Natural killer cell (primary cell): ENCODE results near the gene GIMAP5. TPM values are rescaled to one million over a fixed set of nuclear protein-coding genes. Genes with fewer than 3 reads are reported as not detected.

Experiments used
- ATAC-seq, 3 donors: fragments of 150-1000 bp in 2 of 3; fragments of 200-7000 bp in 1 of 3; cut with Tn5 transposase; 1 replicate in 1 of 3; 2 replicates in 2 of 3; pipeline ENCODE4 v1.10.0; 2021; ENCODE audit warnings: mild to moderate bottlenecking in 2 of 3, moderate library complexity in 2 of 3
- DNase-seq, 2 donors: peaks; one replicate each; pipeline versions ENCODE4 v3.0.0 to v3.0.0-alpha.2; 2013 to 2021; ENCODE audit warnings: mixed read lengths in 1 of 2
- H3K27ac ChIP-seq: one replicate; pipeline ENCODE4 v1.5.1; 2013; ENCODE audit warnings: mild to moderate bottlenecking, low read length
- H3K27me3 ChIP-seq: one replicate; pipeline ENCODE4 v1.6.1; 2013; ENCODE audit warnings: low read length; ENCODE audit not compliant: control insufficient read depth, insufficient read depth
- H3K36me3 ChIP-seq: one replicate; pipeline ENCODE4 v1.6.1; 2013; ENCODE audit warnings: low read length; ENCODE audit not compliant: control insufficient read depth, insufficient read depth
- H3K4me1 ChIP-seq: one replicate; pipeline ENCODE4 v1.6.1; 2013; ENCODE audit warnings: low read length; ENCODE audit not compliant: control insufficient read depth, insufficient read depth
- H3K4me3 ChIP-seq: one replicate; pipeline ENCODE4 v1.5.1; 2013; ENCODE audit warnings: low read length
- H3K9me3 ChIP-seq: one replicate; pipeline ENCODE4 v1.6.1; 2013; ENCODE audit warnings: low read length; ENCODE audit not compliant: control insufficient read depth, insufficient read depth
- H3K27ac Mint-ChIP-seq, 2 donors: one replicate each; pipeline ENCODE4 v1.8.0; 2022; ENCODE audit warnings: mild to moderate bottlenecking in 2 of 2, mixed read lengths in 2 of 2, moderate library complexity in 1 of 2
- H3K27me3 Mint-ChIP-seq, 2 donors: one replicate each; pipeline ENCODE4 v1.8.0; 2022; ENCODE audit warnings: low read depth in 2 of 2, mixed read lengths in 2 of 2
- H3K36me3 Mint-ChIP-seq: one replicate; pipeline ENCODE4 v1.8.0; 2022; ENCODE audit warnings: mixed read lengths
- H3K4me1 Mint-ChIP-seq, 2 donors: one replicate each; pipeline ENCODE4 v1.8.0; 2022; ENCODE audit warnings: mixed read lengths in 2 of 2
- H3K4me3 Mint-ChIP-seq: one replicate; pipeline ENCODE4 v1.8.0; 2022; ENCODE audit warnings: mild to moderate bottlenecking, moderate library complexity, mixed read lengths
- H3K9me3 Mint-ChIP-seq, 2 donors: one replicate each; pipeline ENCODE4 v1.8.0; 2022; ENCODE audit warnings: mixed read lengths in 2 of 2
- WGBS: methylation state at CpG from one replicate; pipeline ENCODE4 v1.1.7; 2013; ENCODE audit warnings: missing lambda C conversion rate; ENCODE audit not compliant: insufficient coverage; 5-methylcytosine and 5-hydroxymethylcytosine counted together
- intact Hi-C: fragments of 100-400 bp; cut with micrococcal nuclease; formaldehyde crosslinking; loops from one replicate; pipeline ENCODE4 v1.14.2; 2022
- total RNA-seq, 4 donors: library from RNA; stranded (reverse); fragments of 120-200 nt in 1 of 4; gene quantifications; one replicate each; pipeline versions ENCODE4 v1.2.3 to v1.2.4, GENCODE V29; 2013 to 2022
- TF ChIP-seq, protein P1 (sequence below): fragments of 200-600 bp; IDR thresholded peaks from one replicate; pipeline ENCODE4 v1.8.0; 2022; ENCODE audit warnings: antibody characterized with exemption

Gene GIMAP5
- total RNA-seq, 3 donors from 2014 or later (not counting 1 experiment from before 2014, with no cell fraction given): 29.2 to 64.1 (median 35.3) TPM

DNA sequence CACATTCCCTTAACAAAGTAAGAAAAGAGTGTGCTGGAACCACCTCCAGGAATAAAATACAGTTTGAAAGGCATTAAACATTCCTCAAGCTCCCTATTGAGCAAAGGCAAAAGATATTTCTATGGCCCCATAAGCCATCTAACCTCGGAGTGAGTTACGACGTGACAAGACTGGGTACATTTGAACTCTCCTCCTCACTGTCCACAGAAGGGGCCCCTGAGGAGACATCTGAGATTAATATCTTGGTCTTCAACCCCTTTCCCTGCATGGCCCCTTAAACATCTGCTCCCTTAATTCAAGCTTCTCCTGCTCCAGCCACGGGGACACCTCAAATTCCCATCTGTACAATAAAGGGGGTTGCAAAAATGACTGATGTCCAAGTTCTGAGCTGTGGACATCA is 20.3 kb upstream of the GIMAP5 start:
- TF ChIP-seq, protein P1, sequence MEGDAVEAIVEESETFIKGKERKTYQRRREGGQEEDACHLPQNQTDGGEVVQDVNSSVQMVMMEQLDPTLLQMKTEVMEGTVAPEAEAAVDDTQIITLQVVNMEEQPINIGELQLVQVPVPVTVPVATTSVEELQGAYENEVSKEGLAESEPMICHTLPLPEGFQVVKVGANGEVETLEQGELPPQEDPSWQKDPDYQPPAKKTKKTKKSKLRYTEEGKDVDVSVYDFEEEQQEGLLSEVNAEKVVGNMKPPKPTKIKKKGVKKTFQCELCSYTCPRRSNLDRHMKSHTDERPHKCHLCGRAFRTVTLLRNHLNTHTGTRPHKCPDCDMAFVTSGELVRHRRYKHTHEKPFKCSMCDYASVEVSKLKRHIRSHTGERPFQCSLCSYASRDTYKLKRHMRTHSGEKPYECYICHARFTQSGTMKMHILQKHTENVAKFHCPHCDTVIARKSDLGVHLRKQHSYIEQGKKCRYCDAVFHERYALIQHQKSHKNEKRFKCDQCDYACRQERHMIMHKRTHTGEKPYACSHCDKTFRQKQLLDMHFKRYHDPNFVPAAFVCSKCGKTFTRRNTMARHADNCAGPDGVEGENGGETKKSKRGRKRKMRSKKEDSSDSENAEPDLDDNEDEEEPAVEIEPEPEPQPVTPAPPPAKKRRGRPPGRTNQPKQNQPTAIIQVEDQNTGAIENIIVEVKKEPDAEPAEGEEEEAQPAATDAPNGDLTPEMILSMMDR: no peak
- intact Hi-C loops: loop anchor here (2.0 to 5.0 kb wide), 2 partner anchors 35 to 48 kb away; no protein-coding TSS in a partner anchor

DNA sequence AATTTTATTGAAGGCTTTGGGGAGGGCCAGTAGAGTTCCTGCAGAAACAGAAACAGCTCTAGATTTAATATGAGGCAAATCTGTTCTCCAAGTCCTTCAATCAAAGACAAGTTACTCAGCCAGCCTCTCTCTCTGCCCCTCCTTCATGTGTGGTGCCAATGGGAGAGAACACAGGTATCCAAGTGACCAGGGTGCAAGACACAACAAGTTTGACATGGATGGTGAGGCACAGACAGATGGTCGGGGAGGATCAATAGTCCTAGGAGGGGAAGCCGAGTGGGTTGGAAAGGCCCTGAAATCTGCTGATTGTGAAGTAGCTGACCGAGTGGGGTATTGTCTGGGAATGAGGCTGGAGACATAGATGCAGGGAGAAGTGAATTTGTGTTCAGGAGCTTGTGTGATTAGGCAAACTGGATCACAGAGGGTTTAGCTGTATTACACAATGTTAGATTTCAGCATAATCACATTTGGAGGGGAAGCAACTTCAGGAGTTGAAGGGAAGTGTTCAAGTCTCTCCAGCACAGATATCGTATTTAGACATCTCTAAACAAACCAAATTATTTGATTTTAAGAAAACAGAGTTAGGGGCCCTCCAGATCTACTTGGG is 19.3 kb upstream of the GIMAP5 start:
- intact Hi-C loops: loop anchor here (2.0 to 5.0 kb wide), 2 partner anchors 34 to 49 kb away; no protein-coding TSS in a partner anchor
- H3K4me3 Mint-ChIP-seq: peak overlapping the region; percentile 87
- peaks cover 38% of the 10 kb centered on the region for H3K36me3 Mint-ChIP-seq
- Histone ChIP-seq H3K36me3 (peaks cover 42% of the 10 kb centered on the region), H3K4me3 (peak overlapping the region; percentile 71), H3K27ac (peak overlapping the region; percentile 40), H3K9me3 (no peaks in the 10 kb centered on the region), H3K27me3 (no peaks in the 10 kb centered on the region), H3K4me1 (peaks cover 61% of the 10 kb centered on the region)
- H3K27ac Mint-ChIP-seq: peak overlapping the region; percentile 92 to 93
- no peaks in the 10 kb centered on the region for H3K27me3 Mint-ChIP-seq
- no peaks in the 10 kb centered on the region for H3K9me3 Mint-ChIP-seq
- 49% methylated on average over 4 of the region's 4 CpGs for WGBS
- TF ChIP-seq, protein P1: no peak
- no peak for ATAC-seq
- H3K4me1 Mint-ChIP-seq: peaks cover 86 to 90% of the 10 kb centered on the region in 2 donors
- no peak for DNase-seq

More for the DNA sequence above, 20.3 kb upstream of the GIMAP5 start:
- Histone ChIP-seq H3K9me3 (no peaks in the 10 kb centered on the region), H3K27ac (peak overlapping the region; percentile 79), H3K4me3 (peak overlapping the region; percentile 71), H3K4me1 (peaks cover 52% of the 10 kb centered on the region), H3K27me3 (no peaks in the 10 kb centered on the region), H3K36me3 (peaks cover 32% of the 10 kb centered on the region)
- peak overlapping the region; percentile 87 for H3K4me3 Mint-ChIP-seq
- 9% methylated on average over 4 of the region's 4 CpGs for WGBS
- H3K36me3 Mint-ChIP-seq: peaks cover 42% of the 10 kb centered on the region
- peak in 1 of 3 donors; percentile 27 for ATAC-seq
- peak overlapping the region; percentile 92 to 93 for H3K27ac Mint-ChIP-seq
- no peaks in the 10 kb centered on the region for H3K27me3 Mint-ChIP-seq
- peaks cover 0 to 2% of the 10 kb centered on the region in 2 donors for H3K9me3 Mint-ChIP-seq
- H3K4me1 Mint-ChIP-seq: peaks cover 77 to 82% of the 10 kb centered on the region in 2 donors
- DNase-seq: no peak

DNA sequence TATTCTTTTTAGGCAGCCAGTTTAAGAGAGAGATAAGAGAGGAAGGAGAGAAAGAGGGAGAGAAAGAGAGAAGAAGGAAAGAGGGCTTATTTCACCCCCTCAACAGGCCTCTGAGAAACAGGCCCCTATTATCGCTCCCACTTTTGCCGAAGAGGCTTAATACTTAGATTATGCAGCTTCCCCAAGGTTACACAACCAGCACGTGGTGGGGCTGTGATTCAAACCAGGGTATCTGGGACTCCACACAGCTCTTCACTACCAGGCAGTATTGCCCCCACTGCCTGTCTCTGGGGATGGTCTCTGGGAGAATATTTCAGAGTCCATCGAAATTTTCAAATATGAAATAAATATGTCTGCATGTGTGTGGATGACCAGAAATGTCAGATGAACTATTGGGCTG is 17.8 kb upstream of the GIMAP5 start:
- peaks cover 61% of the 10 kb centered on the region for H3K4me1 ChIP-seq
- Mint-ChIP-seq H3K4me3 (peak overlapping the region; percentile 87), H3K27ac (peak overlapping the region; percentile 92 to 93), H3K9me3 (no peaks in the 10 kb centered on the region), H3K36me3 (peaks cover 45% of the 10 kb centered on the region), H3K4me1 (peaks cover 99% of the 10 kb centered on the region in 2 donors), H3K27me3 (no peaks in the 10 kb centered on the region)
- H3K27ac ChIP-seq: peak overlapping the region; percentile 7
- H3K27me3 ChIP-seq: no peaks in the 10 kb centered on the region
- peaks cover 56% of the 10 kb centered on the region for H3K36me3 ChIP-seq
- TF ChIP-seq, protein P1: no peak
- WGBS: 81% methylated on average over 4 of the region's 4 CpGs
- ATAC-seq (no peak), DNase-seq (no peak)
- intact Hi-C loops: loop anchor here (5.0 kb wide), 1 partner anchor 33 kb away; no protein-coding TSS in a partner anchor
- H3K4me3 ChIP-seq: no peak overlapping the region
- H3K9me3 ChIP-seq: no peaks in the 10 kb centered on the region
